GM13977 (cell line): ENCODE measurements around the gene NECTIN4.
"Not testable (repeated sequence)": the region's sequence is repeated elsewhere in the genome, so short reads cannot be mapped to it uniquely, and the experiment has no call there.

Experiments used
- DNase-seq: peaks from one replicate; pipeline ENCODE4 v3.0.0; 2012; ENCODE audit warnings: low spot score
- CTCF ChIP-seq: IDR thresholded peaks from 2 replicates; pipeline ENCODE4 v1.5.1; 2012; ENCODE audit warnings: mild to moderate bottlenecking, control low read depth; ENCODE audit not compliant: insufficient read depth; ENCODE audit errors: extremely low read depth, missing control alignments
- in situ Hi-C: fragments of 300-500 bp; cut with MboI; formaldehyde crosslinking; loops from one replicate; pipeline ENCODE4 v1.12.0; 2022; ENCODE audit warnings: low sequenced_read_pairs, low pct_unique_long_range_greater_than_20kb, mixed read lengths, inconsistent platforms; ENCODE audit not compliant: unreplicated experiment

Gene NECTIN4

GRCh38 chr1:161119092-161119903, 29.9 kb upstream of the NECTIN4 start:
- TF ChIP-seq CTCF = peak; percentile 35
- peak; percentile 83 for DNase-seq
- in situ Hi-C loops = no loop called here

- peak; percentile 91 for DNase-seq
- in situ Hi-C loops = no loop called here
- no peak for TF ChIP-seq CTCF
Measured at GRCh38 chr1:161117759-161118581, 28.6 kb upstream of the NECTIN4 start, which contains the start of the genes NIT1 and PFDN2. NIT1 (plus strand) TSS chr1:161118105; CDS start chr1:161118177, 72 bp downstream. PFDN2 (minus strand) TSS chr1:161118037; CDS start chr1:161118026, 11 bp downstream.

GRCh38 chr1:161115961-161116360, 26.6 kb upstream of the NECTIN4 start:
- DNase-seq, in situ Hi-C loops: not testable (repeated sequence)

- no peak for DNase-seq
- no peak for TF ChIP-seq CTCF
- in situ Hi-C loops = no loop called here
Measured at GRCh38 chr1:161115132-161115711, 25.9 kb upstream of the NECTIN4 start.

GRCh38 chr1:161114556-161114955, 25.2 kb upstream of the NECTIN4 start:
- no peak for TF ChIP-seq CTCF
- DNase-seq = no peak
- in situ Hi-C loops = no loop called here

- no peak for TF ChIP-seq CTCF
- DNase-seq = no peak
- in situ Hi-C loops = no loop called here
Measured at GRCh38 chr1:161113915-161114314, 24.6 kb upstream of the NECTIN4 start.
